Tibial artery (tissue), 4 donors: ENCODE data around the gene NOTCH4.

Experiments
- DNase-seq, 2 donors: peaks; one replicate each; pipeline ENCODE4 v3.0.0-alpha.2; 2019
- H3K27ac ChIP-seq, 2 donors: fragments of 200-600 bp; sonication (generic) in 1 of 2; 1 replicate in 1 of 2; 2 replicates in 1 of 2; pipeline ENCODE4 v1.5.1; 2018 to 2019; ENCODE audit warnings: mild to moderate bottlenecking in 1 of 2
- H3K27me3 ChIP-seq, 2 donors: fragments of 200-600 bp; sonication (generic) in 1 of 2; one replicate each; pipeline versions ENCODE4 v1.5.1 to v1.6.0; 2016 to 2019
- H3K36me3 ChIP-seq, 3 donors: fragments of 200-600 bp; sonication (generic) in 2 of 3; one replicate each; pipeline ENCODE4 v1.5.1; 2016 to 2019; ENCODE audit warnings: mild to moderate bottlenecking in 2 of 3
- H3K4me1 ChIP-seq, 4 donors: fragments of 200-600 bp; sonication (generic) in 2 of 4; 1 replicate in 3 of 4; 2 replicates in 1 of 4; pipeline ENCODE4 v1.5.1; 2016 to 2019
- H3K4me3 ChIP-seq, 2 donors: fragments of 200-600 bp; sonication (generic) in 1 of 2; 1 replicate in 1 of 2; 2 replicates in 1 of 2; pipeline ENCODE4 v1.5.1; 2018 to 2019; ENCODE audit warnings: mild to moderate bottlenecking in 2 of 2
- H3K9me3 ChIP-seq, 3 donors: fragments of 200-600 bp; sonication (generic) in 1 of 3; one replicate each; pipeline ENCODE4 v1.5.1; 2016 to 2019
- intact Hi-C: fragments of 100-400 bp; cut with DNase I; formaldehyde crosslinking; loops from one replicate; pipeline ENCODE4 v1.15.0; 2023; ENCODE audit warnings: low total_unique reads
- TF ChIP-seq, protein P1 (sequence below), 2 experiments: fragments of 200-600 bp in 1 of 2; fragments of 450-650 bp in 1 of 2; IDR thresholded peaks; one replicate each; pipeline ENCODE4 v1.5.1; 2017 to 2019; ENCODE audit warnings: antibody characterized with exemption in 2 of 2, mild to moderate bottlenecking in 1 of 2, moderate library complexity in 1 of 2

Gene NOTCH4

GRCh38 chr6:32167154-32167760 lies 56.6 kb downstream of the NOTCH4 start:
- TF ChIP-seq, protein P1, sequence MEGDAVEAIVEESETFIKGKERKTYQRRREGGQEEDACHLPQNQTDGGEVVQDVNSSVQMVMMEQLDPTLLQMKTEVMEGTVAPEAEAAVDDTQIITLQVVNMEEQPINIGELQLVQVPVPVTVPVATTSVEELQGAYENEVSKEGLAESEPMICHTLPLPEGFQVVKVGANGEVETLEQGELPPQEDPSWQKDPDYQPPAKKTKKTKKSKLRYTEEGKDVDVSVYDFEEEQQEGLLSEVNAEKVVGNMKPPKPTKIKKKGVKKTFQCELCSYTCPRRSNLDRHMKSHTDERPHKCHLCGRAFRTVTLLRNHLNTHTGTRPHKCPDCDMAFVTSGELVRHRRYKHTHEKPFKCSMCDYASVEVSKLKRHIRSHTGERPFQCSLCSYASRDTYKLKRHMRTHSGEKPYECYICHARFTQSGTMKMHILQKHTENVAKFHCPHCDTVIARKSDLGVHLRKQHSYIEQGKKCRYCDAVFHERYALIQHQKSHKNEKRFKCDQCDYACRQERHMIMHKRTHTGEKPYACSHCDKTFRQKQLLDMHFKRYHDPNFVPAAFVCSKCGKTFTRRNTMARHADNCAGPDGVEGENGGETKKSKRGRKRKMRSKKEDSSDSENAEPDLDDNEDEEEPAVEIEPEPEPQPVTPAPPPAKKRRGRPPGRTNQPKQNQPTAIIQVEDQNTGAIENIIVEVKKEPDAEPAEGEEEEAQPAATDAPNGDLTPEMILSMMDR (IDR thresholded peaks at IDR 0.05), result no peak
- no peaks in the 10 kb centered on the region for H3K27me3 ChIP-seq

DNA sequence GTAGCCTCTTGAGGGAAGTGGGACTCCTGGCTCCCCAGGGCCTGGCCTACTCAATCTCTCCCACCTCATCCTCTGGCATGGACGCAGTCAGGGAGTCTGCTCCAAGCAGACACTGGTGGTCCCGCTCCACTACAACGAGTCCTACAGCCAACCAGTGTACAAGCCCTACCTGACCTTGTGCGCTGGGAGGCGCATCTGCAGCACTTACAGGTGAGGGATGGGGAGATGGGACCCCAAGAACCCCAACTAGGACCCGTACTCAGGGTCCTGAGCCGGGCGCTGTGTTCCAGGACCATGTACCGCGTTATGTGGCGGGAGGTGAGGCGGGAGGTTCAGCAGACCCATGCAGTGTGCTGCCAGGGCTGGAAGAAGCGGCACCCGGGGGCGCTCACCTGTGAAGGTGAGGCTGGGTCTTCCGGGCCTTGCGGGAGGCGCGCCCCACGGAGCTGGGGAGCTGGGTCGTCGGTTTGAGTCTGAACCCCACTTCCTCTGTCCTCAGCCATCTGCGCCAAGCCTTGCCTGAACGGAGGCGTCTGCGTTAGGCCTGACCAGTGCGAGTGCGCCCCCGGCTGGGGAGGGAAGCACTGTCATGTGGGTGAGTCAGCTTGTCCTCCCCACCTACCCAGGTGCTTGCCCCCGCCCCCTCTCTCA lies 57.3 kb downstream of the NOTCH4 start:
- TF ChIP-seq, protein P1 (IDR thresholded peaks at IDR 0.05), result no peak
- H3K9me3 ChIP-seq, result no peaks in the 10 kb centered on the region
- no peak overlapping the region for H3K4me3 ChIP-seq
- peaks cover 42 to 87% (median 71%) of the 10 kb centered on the region in 3 donors for H3K36me3 ChIP-seq
- H3K27me3 ChIP-seq, result no peaks in the 10 kb centered on the region
- no peak for DNase-seq
- no peaks in the 10 kb centered on the region for H3K4me1 ChIP-seq
- no peak overlapping the region for H3K27ac ChIP-seq
- intact Hi-C loops, result no loop called here

More at GRCh38 chr6:32167154-32167760, 56.6 kb downstream of the NOTCH4 start:
- Histone ChIP-seq H3K4me1 (no peaks in the 10 kb centered on the region), H3K9me3 (no peaks in the 10 kb centered on the region), H3K27ac (no peak overlapping the region), H3K4me3 (no peak overlapping the region), H3K36me3 (peaks cover 42 to 80% (median 69%) of the 10 kb centered on the region in 3 donors)
- intact Hi-C loops, result no loop called here
- DNase-seq, result no peak

GRCh38 chr6:32164295-32164694 lies 59.6 kb downstream of the NOTCH4 start, which contains the start of gene EGFL8:
TSS of gene EGFL8 (plus strand) at chr6:32164595. CDS start at chr6:32166166, 1,571 bp downstream.
- Histone ChIP-seq H3K36me3 (peaks cover 28 to 85% (median 53%) of the 10 kb centered on the region in 3 donors), H3K4me3 (no peak within 1 kb of the TSS), H3K27ac (peak within 1 kb of the TSS in 1 of 2 donors; percentile 19), H3K27me3 (no peaks in the 10 kb centered on the region), H3K9me3 (no peaks in the 10 kb centered on the region), H3K4me1 (no peaks in the 10 kb centered on the region)
- DNase-seq, result no peak
- intact Hi-C loops, result no loop called here
- TF ChIP-seq, protein P1 (IDR thresholded peaks at IDR 0.05), result no peak

- TF ChIP-seq, protein P1 (IDR thresholded peaks at IDR 0.05), result no peak
- Histone ChIP-seq H3K27ac (peak overlapping the region in 1 of 2 donors; percentile 19), H3K36me3 (peaks cover 28 to 84% (median 53%) of the 10 kb centered on the region in 3 donors), H3K4me3 (no peak overlapping the region), H3K9me3 (no peaks in the 10 kb centered on the region), H3K4me1 (no peaks in the 10 kb centered on the region), H3K27me3 (no peaks in the 10 kb centered on the region)
- intact Hi-C loops, result no loop called here
- no peak for DNase-seq
These were observed 60.2 kb downstream of the NOTCH4 start for GRCh38 chr6:32163559-32164258.

GRCh38 chr6:32158052-32158451 lies 65.8 kb downstream of the NOTCH4 start:
- Histone ChIP-seq H3K4me3 (no peak overlapping the region), H3K9me3 (no peaks in the 10 kb centered on the region), H3K4me1 (peaks cover 0 to 20% (median 13%) of the 10 kb centered on the region in 4 donors), H3K27ac (no peak overlapping the region), H3K27me3 (no peaks in the 10 kb centered on the region), H3K36me3 (peaks cover 18 to 72% (median 26%) of the 10 kb centered on the region in 3 donors)
- DNase-seq, result no peak
- TF ChIP-seq, protein P1 (IDR thresholded peaks at IDR 0.05), result no peak
- intact Hi-C loops, result no loop called here
